ENCODE measurements around the gene CH25H. TPM values are rescaled to one million over a fixed set of nuclear protein-coding genes. Genes with fewer than 3 reads are reported as not detected.

The CH25H gene
- total RNA-seq, 3 donors from 2014 or later, result 0.80 to 1.2 (median 0.84) TPM

DNA sequence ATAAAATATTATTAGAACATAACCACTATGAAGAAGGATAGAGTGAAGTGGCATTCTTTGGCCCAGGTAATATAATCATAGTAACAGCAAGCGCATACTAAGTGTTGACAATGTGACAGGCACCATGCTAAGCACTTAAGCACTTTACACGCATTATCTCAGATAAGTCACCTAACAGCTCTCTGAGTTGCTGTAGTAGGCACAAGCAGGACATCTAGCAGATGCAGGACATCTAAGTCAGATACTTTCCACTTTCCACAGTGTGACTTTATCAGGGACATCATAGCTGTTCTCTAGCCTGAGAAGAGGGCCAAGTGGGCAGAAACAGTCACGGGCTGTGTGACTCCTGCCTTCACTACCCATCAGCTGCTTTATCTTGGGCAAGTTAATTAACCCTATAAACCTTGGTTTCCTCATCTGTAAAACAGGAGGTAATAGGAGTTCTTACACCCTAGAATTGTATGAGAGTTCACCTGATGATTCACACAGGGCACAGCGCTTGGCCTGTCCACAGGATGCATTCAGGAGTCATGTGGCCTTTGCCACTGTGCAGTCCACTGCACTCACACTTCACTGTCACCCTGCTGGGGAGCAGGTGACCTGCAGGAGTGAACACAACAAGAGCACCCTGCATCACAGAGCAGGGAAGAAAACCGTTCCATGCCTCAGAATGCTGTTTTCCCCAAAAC is 32.0 kb upstream of the CH25H start:
- intact Hi-C loops (cut with DNase I, micrococcal nuclease), result no loop called here
- Histone ChIP-seq H3K4me3 (no peak overlapping the region), H3K4me1 (ENCODE audit: low read depth) (no peaks in the 10 kb centered on the region), H3K36me3 (ENCODE audit: low read depth) (no peaks in the 10 kb centered on the region), H3K9me3 (no peaks in the 10 kb centered on the region)
- TF ChIP-seq, protein P1, sequence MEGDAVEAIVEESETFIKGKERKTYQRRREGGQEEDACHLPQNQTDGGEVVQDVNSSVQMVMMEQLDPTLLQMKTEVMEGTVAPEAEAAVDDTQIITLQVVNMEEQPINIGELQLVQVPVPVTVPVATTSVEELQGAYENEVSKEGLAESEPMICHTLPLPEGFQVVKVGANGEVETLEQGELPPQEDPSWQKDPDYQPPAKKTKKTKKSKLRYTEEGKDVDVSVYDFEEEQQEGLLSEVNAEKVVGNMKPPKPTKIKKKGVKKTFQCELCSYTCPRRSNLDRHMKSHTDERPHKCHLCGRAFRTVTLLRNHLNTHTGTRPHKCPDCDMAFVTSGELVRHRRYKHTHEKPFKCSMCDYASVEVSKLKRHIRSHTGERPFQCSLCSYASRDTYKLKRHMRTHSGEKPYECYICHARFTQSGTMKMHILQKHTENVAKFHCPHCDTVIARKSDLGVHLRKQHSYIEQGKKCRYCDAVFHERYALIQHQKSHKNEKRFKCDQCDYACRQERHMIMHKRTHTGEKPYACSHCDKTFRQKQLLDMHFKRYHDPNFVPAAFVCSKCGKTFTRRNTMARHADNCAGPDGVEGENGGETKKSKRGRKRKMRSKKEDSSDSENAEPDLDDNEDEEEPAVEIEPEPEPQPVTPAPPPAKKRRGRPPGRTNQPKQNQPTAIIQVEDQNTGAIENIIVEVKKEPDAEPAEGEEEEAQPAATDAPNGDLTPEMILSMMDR (IDR thresholded peaks at IDR 0.05), result no peak
- ATAC-seq (peak; percentile 47), DNase-seq (no peak)

DNA sequence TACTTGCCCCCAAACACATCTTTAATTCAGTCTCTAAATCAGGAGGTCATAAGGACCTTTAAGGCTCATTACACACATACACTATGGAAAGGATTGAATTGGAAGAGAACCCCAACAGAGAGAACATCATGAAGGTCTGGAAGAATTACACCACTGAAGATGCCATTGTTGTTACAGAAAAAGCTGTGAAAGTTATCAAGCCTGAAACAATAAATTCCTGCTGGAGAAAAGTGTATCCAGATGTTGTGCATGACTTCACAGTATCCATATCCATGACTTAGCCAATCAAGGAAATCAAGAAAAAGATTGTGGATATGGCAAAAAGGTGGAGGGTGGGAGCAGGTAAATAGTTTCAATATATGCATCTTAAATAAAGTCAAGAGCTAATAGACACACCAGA is 30.7 kb upstream of the CH25H start:
- intact Hi-C loops (cut with DNase I, micrococcal nuclease), result no loop called here
- DNase-seq, result no peak
- TF ChIP-seq, protein P1 (IDR thresholded peaks at IDR 0.05), result no peak
- no peaks in the 10 kb centered on the region for H3K36me3 ChIP-seq (ENCODE audit: low read depth)
- no peak overlapping the region for H3K4me3 ChIP-seq
- no peaks in the 10 kb centered on the region for H3K4me1 ChIP-seq (ENCODE audit: low read depth)
- no peaks in the 10 kb centered on the region for H3K9me3 ChIP-seq
- ATAC-seq, result no peak

DNA sequence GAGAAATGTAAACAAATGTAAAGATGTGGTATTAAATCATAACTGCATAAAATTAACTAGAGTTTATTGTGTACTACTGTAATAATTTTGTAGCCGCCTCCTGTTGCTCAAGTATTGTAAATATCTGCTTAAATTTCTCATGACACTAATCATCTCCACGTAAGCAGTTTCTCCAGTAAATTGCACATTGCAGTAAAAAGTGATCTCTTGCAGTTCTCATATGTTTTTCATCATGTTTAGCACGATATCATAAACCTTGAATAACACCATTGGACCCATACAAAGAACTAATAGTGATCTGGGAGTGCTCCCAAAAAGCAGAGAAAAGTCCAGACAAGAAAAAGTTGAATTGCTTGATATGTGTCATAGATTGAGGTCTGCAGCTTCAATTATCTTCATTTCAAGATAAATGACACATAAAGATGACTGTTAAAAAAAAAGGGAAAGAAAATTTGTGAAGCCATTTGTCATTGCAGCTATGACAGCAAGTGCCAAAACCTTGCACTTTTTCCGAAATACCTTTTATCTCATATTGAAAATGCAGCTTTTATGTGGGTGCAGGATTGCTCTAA is 29.2 kb upstream of the CH25H start:
- DNase-seq, result no peak

DNA sequence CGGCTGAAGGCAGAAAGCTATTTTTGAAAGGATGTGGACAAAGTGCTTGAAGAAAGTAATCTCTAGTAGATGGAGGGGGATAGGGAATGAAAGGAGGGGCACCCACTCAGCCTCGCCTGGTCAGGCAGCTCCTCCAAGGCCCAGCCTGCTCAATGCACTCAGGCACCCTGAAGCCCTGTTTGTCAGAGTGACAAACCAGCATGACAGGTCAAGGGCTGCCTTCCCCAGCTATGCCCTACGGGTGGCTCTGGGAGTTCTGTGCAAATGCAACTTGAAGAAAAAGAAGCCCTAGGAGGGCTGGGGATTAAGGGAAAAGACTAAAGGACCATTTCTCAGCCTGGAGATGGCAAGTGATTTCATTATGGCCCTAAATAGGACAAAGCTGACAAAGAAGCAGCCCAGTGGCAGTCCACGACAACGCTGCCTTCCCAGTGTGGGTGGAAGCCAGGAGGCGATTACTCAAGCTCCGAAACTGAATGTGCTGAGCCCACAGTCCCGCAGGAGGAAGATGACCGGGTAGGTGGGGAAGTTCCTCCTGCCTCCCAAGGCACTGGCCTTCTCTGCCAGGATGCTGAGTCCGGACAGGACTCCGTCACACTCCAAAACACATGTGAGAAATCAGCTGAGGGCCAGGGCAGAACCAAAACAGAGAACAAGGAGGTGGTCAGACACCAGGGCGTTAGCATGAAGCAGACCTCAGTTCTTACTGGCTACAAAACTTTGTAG is 28.1 kb upstream of the CH25H start:
- no peaks in the 10 kb centered on the region for H3K9me3 ChIP-seq
- H3K4me3 ChIP-seq, result no peak overlapping the region
- peak; percentile 36 to 59 (median 44) for DNase-seq
- TF ChIP-seq, protein P1 (IDR thresholded peaks at IDR 0.05), result no peak
- intact Hi-C loops (cut with DNase I, micrococcal nuclease), result no loop called here
- ATAC-seq, result peak; percentile 48
- H3K4me1 ChIP-seq (ENCODE audit: low read depth), result no peaks in the 10 kb centered on the region
- no peaks in the 10 kb centered on the region for H3K36me3 ChIP-seq (ENCODE audit: low read depth)

More for the DNA sequence above, 29.2 kb upstream of the CH25H start:
- Histone ChIP-seq H3K4me1 (ENCODE audit: low read depth) (no peaks in the 10 kb centered on the region), H3K36me3 (ENCODE audit: low read depth) (no peaks in the 10 kb centered on the region), H3K9me3 (no peaks in the 10 kb centered on the region), H3K4me3 (no peak overlapping the region)
- intact Hi-C loops (cut with DNase I, micrococcal nuclease), result no loop called here
- ATAC-seq, result no peak
- TF ChIP-seq, protein P1 (IDR thresholded peaks at IDR 0.05), result no peak

DNA sequence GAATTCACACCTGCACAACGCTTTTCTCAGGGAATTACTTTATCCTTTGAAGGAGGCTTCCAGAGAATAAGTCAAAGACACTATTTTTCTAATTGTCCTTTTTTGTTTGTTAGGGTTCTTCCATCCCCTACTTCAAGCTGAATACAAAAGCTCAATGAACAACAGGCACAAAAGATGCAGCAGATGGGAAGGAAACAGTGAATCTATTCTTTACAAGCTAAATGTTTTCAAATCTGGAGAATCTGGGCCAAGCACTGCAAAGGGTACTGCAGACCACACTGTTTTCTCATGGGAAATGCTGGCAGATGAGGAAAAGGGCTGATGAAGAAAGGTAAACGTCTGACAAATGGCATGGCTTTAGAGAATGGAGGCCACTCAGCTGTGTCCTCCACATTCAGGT is 25.9 kb upstream of the CH25H start:
- no peak for DNase-seq
- Histone ChIP-seq H3K4me3 (no peak overlapping the region), H3K36me3 (ENCODE audit: low read depth) (no peaks in the 10 kb centered on the region), H3K4me1 (ENCODE audit: low read depth) (no peaks in the 10 kb centered on the region), H3K9me3 (no peaks in the 10 kb centered on the region)
- ATAC-seq, result no peak
- intact Hi-C loops (cut with DNase I, micrococcal nuclease), result no loop called here
- TF ChIP-seq, protein P1 (IDR thresholded peaks at IDR 0.05), result no peak
